Measurements from ENCODE around the gene ARFIP2.
A peak's percentile ranks its signal among the peaks of the same experiment; 100 is the strongest.
"Not testable (repeated sequence)": the region's sequence is repeated elsewhere in the genome, so short reads cannot be mapped to it uniquely, and the experiment has no call there.

The ARFIP2 gene, protein sequence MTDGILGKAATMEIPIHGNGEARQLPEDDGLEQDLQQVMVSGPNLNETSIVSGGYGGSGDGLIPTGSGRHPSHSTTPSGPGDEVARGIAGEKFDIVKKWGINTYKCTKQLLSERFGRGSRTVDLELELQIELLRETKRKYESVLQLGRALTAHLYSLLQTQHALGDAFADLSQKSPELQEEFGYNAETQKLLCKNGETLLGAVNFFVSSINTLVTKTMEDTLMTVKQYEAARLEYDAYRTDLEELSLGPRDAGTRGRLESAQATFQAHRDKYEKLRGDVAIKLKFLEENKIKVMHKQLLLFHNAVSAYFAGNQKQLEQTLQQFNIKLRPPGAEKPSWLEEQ
- 43.6 to 55.6 (median 49.6) reads per million in 4 donors for total RNA-seq

GRCh38 chr11:6481012-6481923 is at the start of gene ARFIP2, which contains the start of gene TIMM10B:
Gene ARFIP2, minus strand, starts transcription at chr11:6481331. Its CDS starts 910 bp downstream, at chr11:6480421.
Gene TIMM10B, plus strand, starts transcription at chr11:6481501. Its CDS starts 16 bp downstream, at chr11:6481517.
- peak; percentile 91 to 98 (median 95) for DNase-seq

DNA sequence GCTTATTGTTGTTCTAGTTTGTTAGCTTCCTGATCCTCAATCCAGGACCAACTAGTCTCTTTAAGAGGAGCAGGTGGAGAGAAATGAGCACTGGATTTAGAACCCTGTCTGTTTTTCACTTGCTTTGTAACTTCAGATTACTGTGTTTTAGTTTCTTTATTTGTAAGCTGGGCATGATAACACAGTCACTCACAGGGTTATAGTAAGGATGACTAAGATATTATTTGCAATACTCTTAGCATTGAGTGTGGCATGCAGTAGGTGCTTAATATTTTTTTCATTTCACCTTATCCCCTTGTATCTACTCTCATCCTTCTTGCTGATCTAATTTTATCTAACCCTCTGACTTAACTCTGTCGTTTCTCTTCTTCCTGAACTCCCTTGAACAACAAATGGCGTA is 49.7 kb upstream of the ARFIP2 start:
- DNase-seq = no peak

DNA sequence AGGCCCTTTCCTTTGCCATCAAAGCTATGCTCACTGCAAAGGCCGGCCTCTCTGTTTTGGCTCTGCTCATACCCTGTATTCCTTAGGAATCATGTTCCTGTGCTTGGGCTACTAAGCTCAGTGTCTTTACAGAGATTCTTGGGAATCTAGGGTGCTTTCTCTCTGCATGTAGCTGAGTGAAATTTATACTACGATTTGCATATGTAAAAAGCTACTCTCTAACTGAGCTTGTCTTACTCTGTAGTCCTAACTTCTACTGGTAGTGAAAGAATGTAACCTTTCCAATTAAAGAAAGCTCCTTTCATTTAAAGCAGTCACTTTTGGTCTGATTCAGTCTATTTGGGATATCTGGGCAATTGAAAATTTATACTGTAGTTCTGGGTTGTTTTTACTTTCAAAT is 48.1 kb upstream of the ARFIP2 start:
- no peak for DNase-seq

- DNase-seq = no peak
Measured at GRCh38 chr11:6526411-6527135, 45.4 kb upstream of the ARFIP2 start.

DNA sequence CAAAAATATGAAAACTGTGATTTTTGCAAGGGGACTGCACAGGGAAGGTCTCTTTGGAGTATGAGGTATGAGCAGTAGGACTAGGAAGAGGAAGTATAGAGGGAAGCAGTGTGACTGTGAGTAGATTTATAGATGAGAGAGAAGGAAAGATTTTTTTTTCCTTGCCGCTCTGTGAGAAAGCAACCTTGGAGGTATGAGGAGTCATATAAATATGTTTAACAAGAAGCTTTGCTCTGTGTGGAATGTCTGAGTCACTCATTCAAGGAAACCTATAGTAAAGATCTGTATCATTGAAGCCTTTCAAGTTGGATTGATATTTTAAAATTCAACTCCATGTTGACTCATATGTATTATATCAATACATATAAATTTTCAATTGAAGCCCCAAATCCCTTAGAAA is 42.1 kb upstream of the ARFIP2 start:
- DNase-seq = no peak

DNA sequence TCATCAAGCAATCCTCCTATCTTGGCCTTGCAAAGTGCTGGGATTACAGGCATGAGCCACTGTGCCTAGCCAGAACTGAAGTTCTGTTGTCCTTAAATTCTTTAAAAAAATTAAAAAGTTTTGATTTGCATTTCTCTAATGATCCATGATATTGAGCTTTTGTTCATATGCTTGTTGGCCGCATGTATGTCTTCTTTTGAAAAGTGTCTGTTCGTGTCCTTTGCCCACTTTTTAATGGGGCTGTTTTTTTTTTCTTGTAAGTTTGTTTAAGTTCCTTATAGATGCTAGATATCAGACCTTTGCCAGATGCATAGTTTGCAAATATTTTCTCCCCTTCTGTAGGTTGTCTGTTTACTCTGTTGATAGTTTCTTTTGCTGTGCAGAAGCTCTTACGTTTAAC is 40.8 kb upstream of the ARFIP2 start:
- not testable (repeated sequence) for DNase-seq

DNA sequence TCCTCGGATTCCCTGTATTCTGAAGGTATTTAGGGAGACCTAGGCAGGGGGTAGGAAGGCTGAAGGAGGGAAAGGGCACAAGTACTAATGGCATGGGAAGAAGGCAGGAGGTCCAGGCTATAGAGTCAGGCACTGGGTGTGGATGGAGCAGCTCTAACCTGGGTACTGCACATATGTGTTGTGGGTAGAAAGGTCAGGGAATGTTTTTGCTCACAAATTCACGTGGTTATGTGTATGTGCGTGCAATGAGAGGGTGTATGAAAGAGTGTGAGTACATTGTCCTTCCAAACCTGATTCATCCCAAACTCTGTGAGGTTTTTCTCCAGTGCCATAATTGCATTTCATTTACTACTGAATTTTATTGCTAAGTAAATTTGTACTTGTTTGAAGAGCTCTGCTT is 39.1 kb upstream of the ARFIP2 start:
- no peak for DNase-seq

DNA sequence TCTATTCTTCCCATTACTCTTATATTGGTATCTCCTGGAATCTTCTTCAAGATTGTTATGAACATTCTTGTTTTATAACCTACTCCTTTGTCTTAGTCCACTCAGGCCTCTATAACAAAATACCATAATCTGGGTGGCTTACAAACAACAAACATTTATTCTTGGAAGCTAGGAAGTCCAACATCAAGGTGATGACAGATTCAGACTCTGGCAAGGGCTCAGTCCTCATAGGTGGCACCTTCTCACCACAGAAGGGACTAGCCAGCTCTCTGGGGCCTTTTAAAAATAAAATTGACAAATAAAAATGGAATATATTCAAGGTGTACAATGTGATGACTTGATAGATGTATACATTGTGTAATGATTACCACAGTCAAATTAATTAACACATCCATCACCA is 35.7 kb upstream of the ARFIP2 start:
- DNase-seq = no peak

DNA sequence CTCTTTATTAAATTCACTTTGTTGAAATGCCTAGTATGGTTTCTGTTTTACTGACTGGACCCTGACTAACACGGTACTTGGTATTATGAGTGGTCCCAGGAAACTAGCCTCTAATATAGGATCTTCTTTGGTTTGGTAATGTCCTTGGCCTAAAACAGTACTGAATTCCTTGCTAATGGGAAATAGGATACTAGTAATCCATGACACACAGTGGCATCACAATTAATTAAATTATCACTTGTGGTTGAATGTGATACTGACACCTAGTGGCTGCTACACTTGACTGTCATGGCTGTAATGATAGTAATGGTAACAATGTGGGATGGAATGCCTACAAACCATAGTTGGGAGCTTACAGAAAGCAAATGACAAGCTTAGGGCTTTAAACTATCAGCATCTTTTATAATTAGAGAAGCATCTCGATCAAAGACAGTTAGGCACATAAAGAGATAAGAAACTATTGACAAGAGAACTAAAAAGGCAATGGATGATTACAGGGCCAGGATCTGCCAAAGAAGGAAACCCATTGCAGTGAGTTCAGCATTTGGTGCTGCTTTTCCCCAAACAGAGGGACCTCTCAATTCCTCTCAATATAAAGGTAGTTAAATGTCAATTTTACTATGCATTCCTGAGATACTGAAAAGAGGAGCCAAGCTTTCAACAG is 24.6 kb upstream of the ARFIP2 start:
- DNase-seq = peak in 1 of 5 donors; percentile 32

DNA sequence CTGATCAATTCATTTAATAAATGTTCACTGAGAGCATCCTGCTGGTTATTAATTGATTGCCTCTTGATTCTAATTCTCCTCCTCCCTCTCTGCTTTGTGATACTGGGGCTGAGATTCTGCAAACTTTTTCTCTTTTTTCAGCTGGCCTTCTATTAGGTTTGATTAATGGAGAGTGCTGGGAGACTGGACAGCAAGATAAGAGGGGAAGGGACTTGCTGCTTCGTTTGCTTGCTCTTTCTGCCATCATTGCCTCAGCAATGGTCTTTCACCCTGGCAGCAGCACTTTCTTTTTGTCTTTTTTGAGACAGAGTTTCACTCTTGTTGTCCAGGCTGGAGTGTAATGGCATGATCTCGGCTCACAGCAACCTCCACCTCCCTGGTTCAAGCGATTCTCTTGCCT is 23.0 kb upstream of the ARFIP2 start:
- DNase-seq = no peak

DNA sequence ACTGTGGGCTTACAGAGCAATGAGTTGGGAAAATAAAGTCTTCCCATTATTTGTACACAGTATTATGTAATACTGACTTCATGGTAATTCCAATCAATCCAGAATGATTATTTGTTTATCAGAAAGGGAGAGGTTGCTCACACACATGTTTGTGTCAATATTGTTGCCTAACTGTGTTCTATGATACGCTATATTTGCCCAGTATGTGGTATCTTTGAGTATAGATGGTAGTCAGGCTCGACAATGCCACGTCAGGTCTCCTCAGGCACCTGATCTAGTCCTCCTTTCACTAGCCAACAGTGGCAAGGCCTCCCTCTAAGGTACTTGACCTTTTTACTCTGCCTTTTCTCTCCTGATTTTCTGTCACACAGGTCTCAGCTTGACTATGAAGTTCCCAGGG is 21.3 kb upstream of the ARFIP2 start:
- no peak for DNase-seq

DNA sequence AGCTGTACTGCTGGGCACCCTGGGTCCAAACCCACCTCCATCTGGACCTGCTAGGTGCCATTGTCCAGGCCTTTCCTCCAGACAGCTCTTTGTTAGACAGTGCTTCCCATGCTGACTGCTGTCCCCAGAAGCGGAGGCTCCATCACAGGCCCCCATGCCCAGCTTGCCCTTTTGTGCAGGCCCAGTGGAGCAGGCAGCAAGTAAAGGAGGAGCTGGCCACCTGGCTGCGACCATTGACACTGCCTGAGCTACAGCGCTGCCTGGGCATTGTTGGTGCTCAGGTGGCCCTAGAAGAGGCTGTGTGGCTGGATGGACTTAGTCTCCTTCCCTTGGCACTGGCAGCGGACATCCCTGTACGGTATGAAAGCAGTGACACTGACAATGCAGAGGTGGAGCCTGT is 17.4 kb upstream of the ARFIP2 start:
- DNase-seq = no peak

GRCh38 chr11:6498121-6498520 is 17.0 kb upstream of the ARFIP2 start:
- DNase-seq = no peak

DNA sequence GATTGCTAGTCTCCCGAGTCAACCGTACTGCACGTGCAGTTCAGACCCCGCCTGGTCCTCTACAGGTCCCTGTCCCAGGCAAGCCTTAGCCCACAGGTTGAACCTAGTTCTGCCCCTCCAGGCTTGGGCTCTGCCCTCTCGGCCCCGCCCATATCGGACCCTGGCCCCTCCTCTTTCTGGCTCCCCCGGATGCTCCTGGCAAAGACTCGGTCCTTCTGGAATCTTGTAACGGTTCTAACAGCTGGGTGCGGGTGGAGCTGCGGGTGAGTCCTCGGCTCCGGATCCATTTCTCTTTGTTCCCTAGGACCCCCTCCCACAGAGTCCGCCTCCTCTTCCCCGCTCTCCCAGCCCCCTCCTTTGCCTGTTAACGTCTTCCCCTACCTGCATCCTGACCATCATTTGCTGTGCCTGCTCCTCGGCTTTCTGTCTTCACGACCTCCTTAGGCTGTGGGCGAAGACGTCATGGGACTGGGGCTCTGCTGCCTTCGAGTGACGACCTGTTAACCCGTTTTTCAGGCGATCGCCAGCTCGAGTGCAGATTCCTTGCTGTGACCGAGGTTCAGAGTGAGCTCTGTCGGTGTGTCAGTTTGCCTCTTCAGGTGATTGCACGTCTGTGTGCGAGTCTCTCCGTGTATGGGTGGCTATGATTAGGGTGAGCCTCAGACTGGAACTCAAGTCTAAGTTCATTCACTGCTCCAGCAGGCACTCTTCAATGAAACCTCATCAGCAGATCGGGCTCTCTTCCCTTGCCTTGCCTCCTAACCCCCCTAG is 16.1 kb upstream of the ARFIP2 start, which contains the start of gene DNHD1:
TSS of gene DNHD1 (plus strand) at position 212 of the 771 bp plus-strand sequence. CDS start 936 bp downstream, outside the sequence.
- no peak for DNase-seq

DNA sequence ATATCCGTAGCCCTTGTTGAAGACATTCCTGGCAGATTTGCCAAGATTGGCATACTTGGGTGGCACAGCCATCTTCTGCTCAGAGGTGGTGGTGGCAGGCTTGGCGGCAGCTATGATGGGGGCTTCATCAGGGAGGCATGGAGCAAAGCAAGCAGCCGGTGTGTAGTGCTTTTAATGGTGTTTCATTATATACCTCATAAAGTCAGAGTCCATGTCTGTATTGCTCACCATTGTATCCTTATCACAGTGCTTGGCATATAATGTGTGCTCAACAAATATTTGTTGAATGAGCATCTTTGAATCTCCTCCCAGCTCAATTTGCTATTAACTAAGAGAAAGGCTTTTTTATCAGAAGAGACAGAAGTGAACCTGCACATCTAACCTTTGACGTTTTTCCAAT is 8.2 kb upstream of the ARFIP2 start:
- DNase-seq = no peak

DNA sequence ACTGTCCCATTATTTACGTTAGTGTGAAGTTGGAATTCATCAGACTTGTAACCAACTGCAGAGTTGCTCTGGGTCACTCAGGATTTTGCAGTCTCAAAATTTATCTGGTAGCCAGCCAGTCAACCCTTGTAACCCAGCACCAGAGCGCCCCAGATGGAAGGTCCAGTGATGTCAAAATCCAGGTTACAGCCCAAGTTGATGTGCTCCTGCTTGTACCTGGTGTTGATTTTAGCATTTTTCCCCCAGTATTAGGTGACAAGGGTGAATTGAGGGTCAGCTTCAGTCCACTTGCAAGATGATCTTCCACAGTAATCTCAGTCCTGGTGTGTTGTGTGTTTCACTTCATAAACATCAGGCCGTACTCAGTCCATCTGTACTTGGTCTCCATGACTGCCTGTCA is 7.7 kb upstream of the ARFIP2 start:
- no peak for DNase-seq

DNA sequence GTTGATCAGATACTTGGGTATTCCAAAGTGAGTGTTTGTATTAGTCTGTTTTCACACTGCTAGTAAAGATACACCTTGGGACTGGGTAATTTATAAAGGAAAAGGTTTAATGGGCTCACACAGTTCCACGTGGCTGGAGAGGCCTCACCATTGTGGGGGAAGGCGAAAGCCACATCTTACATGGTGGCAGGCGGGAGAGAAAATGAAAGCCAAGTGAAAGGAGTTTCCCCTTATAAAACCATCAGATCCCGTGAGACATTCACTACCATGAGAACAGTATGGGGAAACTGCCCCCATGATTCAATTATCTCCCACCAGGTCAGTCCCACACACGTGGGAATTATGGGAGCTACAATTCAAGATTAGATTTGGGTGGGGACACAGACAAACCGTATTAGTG is 7.2 kb upstream of the ARFIP2 start:
- DNase-seq = no peak

GRCh38 chr11:6486938-6487337 is 5.8 kb upstream of the ARFIP2 start:
- no peak for DNase-seq

DNA sequence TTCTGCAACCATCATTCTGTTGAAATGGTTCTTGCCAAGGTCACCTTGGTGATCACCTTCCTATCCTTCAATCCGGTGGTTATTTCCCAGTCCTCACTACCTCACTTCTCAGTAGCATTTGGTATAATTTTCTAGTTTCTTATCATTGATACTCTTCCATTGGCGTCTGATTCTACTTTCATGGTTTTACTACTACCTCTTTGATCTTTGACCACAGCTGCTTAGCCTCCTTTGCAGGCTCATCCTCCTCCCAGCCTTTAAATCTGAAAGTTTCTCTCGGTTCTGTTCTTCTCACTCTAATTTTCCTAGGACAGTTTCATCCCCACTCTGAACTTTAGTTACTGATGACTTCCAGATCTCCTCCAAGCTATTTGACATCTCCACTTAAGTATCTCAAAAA is 5.1 kb upstream of the ARFIP2 start:
- no peak for DNase-seq

- DNase-seq = no peak
Measured at GRCh38 chr11:6485661-6486060, 4.5 kb upstream of the ARFIP2 start.

- DNase-seq = no peak
Measured at GRCh38 chr11:6483015-6483414, 1.9 kb upstream of the ARFIP2 start.

GRCh38 chr11:6482441-6482840 is 1.3 kb upstream of the ARFIP2 start:
- DNase-seq = no peak

Data from T-helper 1 cell (primary cell).